ENCODE measurements around the gene ROR1. TPM values are rescaled to one million over a fixed set of nuclear protein-coding genes. Genes with fewer than 3 reads are reported as not detected.

The ROR1 gene
- total RNA-seq, 1 donor: 0.10 TPM

DNA sequence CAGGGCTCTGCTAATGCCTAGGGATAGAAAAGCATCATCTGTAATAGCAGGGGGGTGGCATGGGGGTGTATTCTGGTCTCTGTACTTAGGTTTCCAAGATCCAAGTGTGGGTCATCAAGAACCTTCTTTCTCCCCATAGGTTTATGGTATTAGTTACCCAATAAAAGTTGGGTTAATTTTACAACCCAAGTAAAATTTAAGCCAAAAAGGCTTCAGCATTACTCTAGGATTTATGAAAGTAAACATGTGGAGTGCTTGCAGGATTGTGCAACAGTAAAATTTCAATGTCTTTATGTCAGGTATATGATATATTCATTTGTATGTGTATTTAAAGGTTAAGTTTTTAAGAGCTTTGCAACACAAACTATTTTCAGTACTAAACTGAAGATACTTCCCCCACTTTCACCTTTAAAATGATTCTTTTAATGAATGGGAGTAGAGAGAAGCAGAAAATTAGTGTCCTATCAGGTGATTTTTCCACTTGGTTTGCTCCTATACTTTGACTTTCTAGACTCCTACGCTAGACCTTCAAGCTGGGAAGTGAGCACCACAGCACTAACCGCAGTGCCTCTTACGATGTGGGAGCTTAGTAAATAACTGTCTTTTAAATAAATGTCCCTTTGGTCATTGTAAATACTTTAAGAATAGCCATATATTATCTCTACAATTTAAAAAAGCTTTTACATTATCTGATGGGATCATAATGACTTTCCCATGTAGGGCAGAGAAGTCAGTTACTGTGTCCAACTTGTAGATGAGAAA, 361.8 kb downstream of the ROR1 start:
- Histone ChIP-seq H3K27me3 (ENCODE audit: insufficient read depth, low read length) (no peaks in the 10 kb centered on the region), H3K9me3 (ENCODE audit: low read depth, low read length) (no peaks in the 10 kb centered on the region), H3K4me3 (ENCODE audit: low read length) (no peak overlapping the region), H3K4me1 (ENCODE audit: insufficient read depth, low read length) (no peaks in the 10 kb centered on the region)

DNA sequence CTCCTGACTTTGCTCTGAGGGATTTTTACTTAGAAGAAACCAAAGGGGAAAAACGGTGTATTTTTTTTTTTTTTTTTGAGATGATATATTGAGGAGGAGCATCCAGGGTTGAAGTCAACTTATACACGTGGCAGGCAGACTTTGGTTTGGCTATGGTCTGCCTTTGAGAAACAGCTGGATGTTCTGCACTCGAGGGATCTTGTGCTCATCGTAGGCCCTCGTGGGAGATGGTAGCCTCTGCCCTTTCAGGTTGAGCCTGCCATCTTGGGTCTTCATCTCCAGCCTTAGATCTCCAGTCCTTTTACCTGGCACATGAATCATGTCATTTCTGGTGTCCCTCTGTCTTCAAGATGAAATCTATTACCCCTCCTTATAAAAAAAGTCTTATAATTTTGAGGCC, 362.5 kb downstream of the ROR1 start:
- H3K9me3 ChIP-seq (ENCODE audit: low read depth, low read length): no peaks in the 10 kb centered on the region
- H3K27me3 ChIP-seq (ENCODE audit: insufficient read depth, low read length): no peaks in the 10 kb centered on the region
- H3K4me3 ChIP-seq (ENCODE audit: low read length): no peak overlapping the region
- no peaks in the 10 kb centered on the region for H3K4me1 ChIP-seq (ENCODE audit: insufficient read depth, low read length)

DNA sequence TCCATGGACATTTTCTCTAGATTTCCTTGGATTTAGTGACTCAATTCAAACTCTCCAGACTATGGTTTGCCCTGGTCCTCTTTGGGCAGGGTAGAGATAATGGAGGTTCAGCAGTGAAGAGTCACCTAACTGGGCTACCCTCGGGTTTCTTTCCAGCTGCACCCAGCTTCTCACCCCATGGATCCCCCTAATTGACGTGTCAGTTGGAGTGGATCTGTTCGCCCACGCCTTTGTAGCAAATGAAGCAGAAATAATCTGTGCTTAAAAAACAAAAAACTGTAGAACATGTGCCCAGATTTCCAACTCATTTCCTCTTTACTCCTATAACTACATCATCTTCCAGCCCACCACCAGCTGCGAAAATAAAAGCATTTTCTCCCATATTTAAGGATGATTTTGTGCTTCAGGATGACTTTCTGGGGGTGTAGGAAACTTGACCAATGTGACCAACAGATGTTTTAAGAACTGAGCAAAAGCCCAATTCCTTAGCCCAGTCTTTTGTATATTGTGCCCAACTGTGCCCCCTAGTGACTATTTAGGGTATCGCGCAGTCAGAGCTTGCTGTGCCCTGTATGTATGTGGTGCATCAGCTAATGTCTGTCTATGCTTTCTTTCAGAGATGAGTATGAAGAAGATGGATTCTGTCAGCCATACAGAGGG, 363.1 kb downstream of the ROR1 start:
- Histone ChIP-seq H3K4me1 (ENCODE audit: insufficient read depth, low read length) (no peaks in the 10 kb centered on the region), H3K4me3 (ENCODE audit: low read length) (no peak overlapping the region), H3K9me3 (ENCODE audit: low read depth, low read length) (no peaks in the 10 kb centered on the region), H3K27me3 (ENCODE audit: insufficient read depth, low read length) (no peaks in the 10 kb centered on the region)

DNA sequence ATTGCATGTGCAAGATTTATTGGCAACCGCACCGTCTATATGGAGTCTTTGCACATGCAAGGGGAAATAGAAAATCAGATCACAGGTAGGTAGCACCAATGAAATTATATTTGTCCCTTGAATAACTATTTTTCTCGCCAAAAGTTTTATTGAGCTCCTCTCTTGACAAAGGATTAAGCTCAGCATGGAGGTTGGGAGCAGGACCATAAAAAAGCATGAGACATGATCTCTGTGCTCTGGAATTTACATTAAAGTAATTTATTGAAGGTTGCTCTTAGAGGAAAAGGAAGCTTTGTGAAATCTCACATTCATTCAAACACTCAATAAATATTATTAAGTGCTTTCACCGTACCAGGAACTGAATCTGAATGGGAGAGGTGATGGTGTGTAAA, 363.6 kb downstream of the ROR1 start:
- Histone ChIP-seq H3K27me3 (ENCODE audit: insufficient read depth, low read length) (no peaks in the 10 kb centered on the region), H3K9me3 (ENCODE audit: low read depth, low read length) (no peaks in the 10 kb centered on the region), H3K4me1 (ENCODE audit: insufficient read depth, low read length) (no peaks in the 10 kb centered on the region), H3K4me3 (ENCODE audit: low read length) (no peak overlapping the region)

DNA sequence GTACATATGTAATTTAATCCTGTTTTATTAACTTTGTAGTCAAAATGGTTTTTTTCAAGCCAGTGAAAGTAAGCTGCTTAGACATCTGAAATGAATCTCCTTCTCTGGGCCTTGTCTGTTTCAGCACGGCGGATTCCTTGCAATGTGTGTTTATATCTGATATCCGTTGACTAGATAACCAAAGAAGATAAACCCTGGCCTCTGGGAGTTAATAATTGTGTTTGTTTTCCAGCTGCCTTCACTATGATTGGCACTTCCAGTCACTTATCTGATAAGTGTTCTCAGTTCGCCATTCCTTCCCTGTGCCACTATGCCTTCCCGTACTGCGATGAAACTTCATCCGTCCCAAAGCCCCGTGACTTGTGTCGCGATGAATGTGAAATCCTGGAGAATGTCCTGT, 366.1 kb downstream of the ROR1 start:
- H3K27me3 ChIP-seq (ENCODE audit: insufficient read depth, low read length): no peaks in the 10 kb centered on the region
- no peaks in the 10 kb centered on the region for H3K4me1 ChIP-seq (ENCODE audit: insufficient read depth, low read length)
- no peak overlapping the region for H3K4me3 ChIP-seq (ENCODE audit: low read length)
- no peaks in the 10 kb centered on the region for H3K9me3 ChIP-seq (ENCODE audit: low read depth, low read length)

DNA sequence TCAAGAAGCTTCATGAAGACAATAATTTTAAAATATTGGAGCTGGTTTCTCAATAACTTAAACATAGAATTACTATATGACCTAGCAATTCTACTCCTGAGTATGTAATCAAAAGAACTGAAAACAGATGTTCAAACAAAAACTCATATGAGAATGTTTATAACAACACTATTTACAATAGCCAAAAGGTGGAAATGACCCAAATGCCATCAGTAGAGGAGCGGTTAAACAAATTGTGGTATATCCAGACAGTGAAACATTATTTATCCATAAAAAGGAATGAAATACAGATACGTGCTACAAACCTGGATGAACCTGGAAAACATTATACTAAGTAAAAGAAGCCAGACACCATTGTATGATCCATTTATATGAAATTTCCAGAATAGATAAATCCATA, 366.8 kb downstream of the ROR1 start:
- Histone ChIP-seq H3K27me3 (ENCODE audit: insufficient read depth, low read length) (no peaks in the 10 kb centered on the region), H3K4me1 (ENCODE audit: insufficient read depth, low read length) (no peaks in the 10 kb centered on the region), H3K9me3 (ENCODE audit: low read depth, low read length) (no peaks in the 10 kb centered on the region), H3K4me3 (ENCODE audit: low read length) (no peak overlapping the region)

DNA sequence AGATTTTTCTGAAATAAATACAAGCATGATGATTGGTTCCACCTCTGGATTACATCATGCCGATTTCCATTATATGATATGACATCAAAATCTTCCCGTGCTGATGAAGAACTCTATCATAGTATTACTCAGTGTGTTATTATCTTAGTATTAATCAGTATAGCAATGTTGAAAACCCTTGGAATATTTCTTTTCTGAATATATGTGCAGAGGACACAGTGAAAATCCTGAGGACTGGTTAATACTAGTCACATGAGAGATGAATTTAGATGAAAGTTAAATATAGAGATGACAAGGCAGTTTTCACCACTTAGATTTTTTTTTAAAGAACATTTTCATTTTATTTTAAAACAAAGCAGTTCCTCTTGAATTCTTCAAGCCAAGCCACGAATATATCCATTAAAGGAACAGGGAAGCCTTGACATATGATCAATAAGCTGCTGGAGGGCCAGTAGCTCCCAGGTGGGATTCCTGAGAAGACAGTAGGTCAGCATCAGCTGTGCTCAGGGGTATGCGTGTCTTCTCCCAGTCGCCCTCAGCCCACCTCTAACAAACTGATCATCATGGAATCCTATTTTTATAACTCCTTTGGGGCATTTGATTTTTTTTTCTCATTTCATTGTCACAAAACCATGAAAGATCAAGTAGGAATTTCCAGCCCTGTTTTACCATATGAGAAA, 373.4 kb downstream of the ROR1 start:
- no peaks in the 10 kb centered on the region for H3K27me3 ChIP-seq (ENCODE audit: insufficient read depth, low read length)
- H3K4me1 ChIP-seq (ENCODE audit: insufficient read depth, low read length): no peaks in the 10 kb centered on the region
- no peak overlapping the region for H3K4me3 ChIP-seq (ENCODE audit: low read length)
- no peaks in the 10 kb centered on the region for H3K9me3 ChIP-seq (ENCODE audit: low read depth, low read length)

DNA sequence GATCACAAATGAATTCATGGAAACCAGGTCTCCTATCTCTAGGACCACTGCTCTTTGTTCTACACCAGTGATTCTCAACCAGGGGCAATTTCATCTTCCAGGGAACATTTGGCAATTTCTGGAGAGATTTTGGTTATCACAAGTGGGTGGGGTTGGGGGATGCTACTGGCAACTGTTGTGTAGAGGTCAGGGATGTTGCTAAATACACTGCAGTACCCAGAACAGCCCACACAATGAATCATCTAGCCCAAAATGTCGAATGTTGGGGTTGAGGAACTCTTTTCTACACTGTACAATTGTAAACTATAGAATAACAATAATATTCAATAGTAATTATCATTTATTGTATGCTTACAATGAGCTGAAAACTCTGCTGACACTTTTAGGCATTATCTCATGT, 373.9 kb downstream of the ROR1 start:
- no peaks in the 10 kb centered on the region for H3K4me1 ChIP-seq (ENCODE audit: insufficient read depth, low read length)
- no peaks in the 10 kb centered on the region for H3K9me3 ChIP-seq (ENCODE audit: low read depth, low read length)
- H3K27me3 ChIP-seq (ENCODE audit: insufficient read depth, low read length): no peaks in the 10 kb centered on the region
- H3K4me3 ChIP-seq (ENCODE audit: low read length): no peak overlapping the region

DNA sequence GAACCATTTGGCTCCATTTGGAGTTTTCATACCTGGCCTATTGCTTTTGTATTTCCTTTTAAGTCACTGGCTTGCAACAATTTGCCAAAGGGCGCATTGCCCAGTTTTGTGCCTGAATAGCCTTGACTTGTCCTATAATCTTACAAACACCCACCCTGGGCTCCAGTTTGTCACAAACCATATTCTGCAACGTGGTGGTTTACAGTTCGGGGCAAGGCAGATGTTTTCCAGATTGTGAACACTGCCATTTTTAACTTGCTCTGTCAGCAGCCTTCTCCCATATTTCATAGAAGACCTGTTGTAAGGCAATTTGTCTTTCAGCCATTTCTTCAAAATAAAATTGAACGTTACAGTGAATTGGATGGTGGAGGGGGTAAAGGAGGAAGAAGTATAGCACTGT, 376.4 kb downstream of the ROR1 start:
- Histone ChIP-seq H3K4me3 (ENCODE audit: low read length) (no peak overlapping the region), H3K4me1 (ENCODE audit: insufficient read depth, low read length) (no peaks in the 10 kb centered on the region), H3K27me3 (ENCODE audit: insufficient read depth, low read length) (no peaks in the 10 kb centered on the region), H3K9me3 (ENCODE audit: low read depth, low read length) (no peaks in the 10 kb centered on the region)

DNA sequence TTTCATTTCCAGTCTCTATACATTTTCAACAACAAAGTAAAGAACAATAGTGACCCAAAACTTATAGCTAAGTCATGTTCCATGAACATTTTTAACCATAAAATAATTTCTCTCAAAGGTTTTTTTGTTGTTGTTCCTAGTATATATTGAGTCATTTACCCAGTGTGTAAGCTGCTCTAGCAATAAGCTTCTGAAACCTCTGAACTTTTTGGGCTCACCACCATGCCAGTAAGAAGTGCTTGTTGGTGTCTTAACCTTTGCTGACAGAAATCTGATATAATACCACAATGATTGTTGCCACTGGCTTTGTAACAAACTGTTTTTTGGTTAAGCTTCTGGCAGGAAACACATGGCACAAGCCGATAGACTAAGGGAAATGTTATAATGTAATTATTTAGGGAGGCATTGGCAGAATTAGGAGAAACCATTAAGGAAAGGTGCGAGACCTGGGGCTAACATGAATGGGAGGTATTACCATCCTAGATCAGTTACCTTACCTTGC, 377.0 kb downstream of the ROR1 start:
- Histone ChIP-seq H3K4me1 (ENCODE audit: insufficient read depth, low read length) (no peaks in the 10 kb centered on the region), H3K4me3 (ENCODE audit: low read length) (no peak overlapping the region), H3K9me3 (ENCODE audit: low read depth, low read length) (no peaks in the 10 kb centered on the region), H3K27me3 (ENCODE audit: insufficient read depth, low read length) (no peaks in the 10 kb centered on the region)

DNA sequence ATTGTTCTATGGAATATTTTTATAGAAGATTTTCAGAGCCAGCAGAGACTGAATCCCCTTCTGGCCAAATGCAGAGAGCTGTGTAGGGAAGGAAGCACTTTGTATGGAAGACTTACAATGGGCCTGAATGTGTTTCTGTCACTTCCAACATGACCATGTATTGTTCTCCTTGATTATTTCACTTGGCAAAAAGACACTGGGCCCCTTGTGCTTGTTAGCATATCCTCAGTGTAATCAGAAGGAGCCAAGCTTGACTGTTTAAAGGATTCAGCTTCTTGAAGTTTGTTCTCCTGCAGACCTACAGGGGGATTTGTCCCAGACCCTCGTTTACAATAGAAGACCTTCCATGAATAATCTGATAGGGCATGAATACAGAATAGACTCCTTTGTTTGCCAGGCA, 381.5 kb downstream of the ROR1 start:
- H3K4me3 ChIP-seq (ENCODE audit: low read length): no peak overlapping the region
- no peaks in the 10 kb centered on the region for H3K4me1 ChIP-seq (ENCODE audit: insufficient read depth, low read length)
- H3K9me3 ChIP-seq (ENCODE audit: low read depth, low read length): no peaks in the 10 kb centered on the region
- no peaks in the 10 kb centered on the region for H3K27me3 ChIP-seq (ENCODE audit: insufficient read depth, low read length)

DNA sequence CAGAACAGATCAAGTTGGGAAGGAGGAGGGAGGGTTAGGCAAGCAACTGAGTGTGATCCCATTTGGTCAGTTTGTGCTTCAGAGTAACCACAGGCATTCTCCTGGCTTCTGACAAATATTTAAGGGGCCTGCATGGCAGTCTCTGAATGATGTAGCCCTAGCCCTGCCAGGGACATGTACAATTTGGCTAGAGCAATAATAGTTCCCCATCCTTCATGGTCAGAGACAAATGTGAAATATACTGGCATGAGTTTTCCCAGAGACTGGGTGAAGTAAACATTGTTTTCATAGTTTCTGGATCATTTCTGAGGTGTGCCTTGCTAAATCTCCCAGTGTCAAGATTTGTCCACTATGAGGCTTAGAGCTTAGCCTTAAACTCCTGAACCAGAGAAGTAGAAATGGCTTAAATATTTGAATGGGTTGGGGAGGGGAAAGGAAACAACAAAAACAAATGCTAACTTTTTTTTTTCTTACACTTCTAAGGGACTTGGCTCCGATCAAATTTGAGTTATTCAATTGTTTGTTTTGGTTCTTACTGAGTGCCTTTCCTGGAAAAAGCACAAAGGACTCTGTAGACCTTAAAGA, 387.6 kb downstream of the ROR1 start:
- H3K4me3 ChIP-seq (ENCODE audit: low read length): no peak overlapping the region
- no peaks in the 10 kb centered on the region for H3K27me3 ChIP-seq (ENCODE audit: insufficient read depth, low read length)
- no peaks in the 10 kb centered on the region for H3K4me1 ChIP-seq (ENCODE audit: insufficient read depth, low read length)
- H3K9me3 ChIP-seq (ENCODE audit: low read depth, low read length): no peaks in the 10 kb centered on the region

DNA sequence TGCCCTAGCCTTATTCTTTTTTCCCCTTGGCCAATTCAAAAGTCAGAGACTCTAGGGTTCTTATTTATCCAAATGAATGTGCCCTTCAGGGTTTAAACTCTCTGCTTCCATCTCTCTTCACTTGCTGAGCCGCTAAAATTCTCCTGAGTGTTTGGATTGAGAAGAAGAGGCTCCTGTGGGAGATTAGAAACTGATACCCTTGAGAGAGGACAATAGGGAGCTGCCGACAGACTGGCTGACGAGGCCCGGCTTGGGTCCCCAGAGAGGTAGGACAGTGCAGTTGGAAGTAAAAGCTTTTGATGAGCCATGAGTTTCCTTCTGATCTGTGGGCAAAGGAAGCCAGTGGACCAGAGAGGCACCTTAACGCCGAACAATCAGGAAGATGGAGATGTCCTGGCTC, 388.3 kb downstream of the ROR1 start:
- no peaks in the 10 kb centered on the region for H3K4me1 ChIP-seq (ENCODE audit: insufficient read depth, low read length)
- H3K4me3 ChIP-seq (ENCODE audit: low read length): no peak overlapping the region
- H3K9me3 ChIP-seq (ENCODE audit: low read depth, low read length): no peaks in the 10 kb centered on the region
- H3K27me3 ChIP-seq (ENCODE audit: insufficient read depth, low read length): no peaks in the 10 kb centered on the region

DNA sequence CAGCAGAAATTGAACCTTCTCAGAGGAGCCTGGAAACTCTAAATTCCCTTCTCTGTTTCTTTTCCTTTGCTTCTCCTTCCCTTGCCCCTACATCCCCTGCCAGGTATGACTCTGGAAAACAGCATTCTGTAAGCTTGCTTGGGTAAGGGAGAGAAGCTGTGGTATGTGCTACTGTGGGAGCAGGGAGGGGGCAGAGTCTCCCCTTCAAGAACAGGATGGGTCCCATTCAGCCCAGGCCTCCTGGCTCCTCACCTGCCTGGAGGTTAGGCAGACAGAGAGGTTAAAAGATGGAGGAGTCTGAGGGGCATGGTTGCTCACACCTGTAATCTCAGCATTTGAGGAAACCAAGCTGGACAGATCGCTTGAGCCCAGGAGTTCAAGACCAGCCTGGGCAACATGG, 389.0 kb downstream of the ROR1 start:
- Histone ChIP-seq H3K9me3 (ENCODE audit: low read depth, low read length) (no peaks in the 10 kb centered on the region), H3K27me3 (ENCODE audit: insufficient read depth, low read length) (no peaks in the 10 kb centered on the region), H3K4me1 (ENCODE audit: insufficient read depth, low read length) (no peaks in the 10 kb centered on the region), H3K4me3 (ENCODE audit: low read length) (no peak overlapping the region)

DNA sequence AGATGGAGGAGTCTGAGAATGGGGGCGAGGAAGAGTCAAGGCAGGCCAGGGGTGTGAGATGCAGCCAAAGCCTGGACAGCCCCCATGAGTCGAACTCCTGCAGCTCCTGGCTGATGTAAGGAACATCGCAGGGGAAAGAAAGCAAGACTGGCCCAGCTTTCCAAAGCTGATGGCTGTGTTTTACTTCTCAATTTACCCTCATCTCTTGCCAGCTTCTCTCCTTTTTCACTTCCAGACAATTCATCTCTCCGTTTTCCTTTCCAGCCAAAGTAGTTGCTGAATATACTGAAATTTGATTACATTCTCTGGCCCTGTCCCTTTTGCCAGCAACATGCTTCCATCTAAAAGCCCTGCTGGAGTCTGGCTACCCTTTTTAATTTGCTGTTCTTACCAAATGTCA, 389.6 kb downstream of the ROR1 start:
- Histone ChIP-seq H3K4me3 (ENCODE audit: low read length) (no peak overlapping the region), H3K4me1 (ENCODE audit: insufficient read depth, low read length) (no peaks in the 10 kb centered on the region), H3K9me3 (ENCODE audit: low read depth, low read length) (no peaks in the 10 kb centered on the region), H3K27me3 (ENCODE audit: insufficient read depth, low read length) (no peaks in the 10 kb centered on the region)

Measured in mononuclear cell (primary cell).